HEK293T (cell line): ENCODE results near the gene COX18.

Experiments
- CTCF ChIA-PET: fragments of 350-600 bp; formaldehyde crosslinking; extraction: SDS; loops from one replicate; lab custom pipeline; 2021; ENCODE audit warnings: antibody characterized with exemption, inconsistent platforms; lab: Yijun Ruan, JAX
- POLR2A ChIA-PET: fragments of 350-600 bp; formaldehyde crosslinking; extraction: SDS; loops from one replicate; lab custom pipeline; 2020; ENCODE audit warnings: antibody characterized with exemption, inconsistent platforms; lab: Yijun Ruan, JAX
- DNase-seq: peaks from one replicate; pipeline ENCODE4 v3.0.0; 2012; ENCODE audit warnings: mixed read lengths; ENCODE audit errors: extremely low spot score
- ARNT ChIP-seq: fragments of 450-650 bp; IDR thresholded peaks from 2 replicates; pipeline ENCODE4 v1.6.1; 2017; ENCODE audit warnings: mild to moderate bottlenecking
- BHLHE40 ChIP-seq: fragments of 450-650 bp; IDR thresholded peaks from 2 replicates; pipeline ENCODE4 v1.6.1; 2016; ENCODE audit warnings: mild to moderate bottlenecking, moderate library complexity, borderline replicate concordance
- CTBP1 ChIP-seq: fragments of 450-650 bp; IDR thresholded peaks from 2 replicates; pipeline ENCODE4 v1.6.1; 2016; ENCODE audit warnings: borderline replicate concordance
- ELF4 ChIP-seq: fragments of 450-650 bp; IDR thresholded peaks from 2 replicates; pipeline ENCODE4 v1.6.1; 2017; ENCODE audit warnings: antibody characterized with exemption
- FOXA1 ChIP-seq: fragments of 450-650 bp; IDR thresholded peaks from 2 replicates; pipeline ENCODE4 v1.6.1; 2016; ENCODE audit warnings: mild to moderate bottlenecking
- FOXK2 ChIP-seq: fragments of 450-650 bp; IDR thresholded peaks from 2 replicates; pipeline ENCODE4 v1.6.1; 2016; ENCODE audit warnings: mild to moderate bottlenecking
- FOXM1 ChIP-seq: fragments of 450-650 bp; IDR thresholded peaks from 2 replicates; pipeline ENCODE4 v1.6.1; 2017; ENCODE audit warnings: mild to moderate bottlenecking, borderline replicate concordance
- HDGF ChIP-seq: fragments of 450-650 bp; IDR thresholded peaks from 2 replicates; pipeline ENCODE4 v1.6.1; 2017; ENCODE audit warnings: antibody characterized with exemption, borderline replicate concordance
- L3MBTL2 ChIP-seq: fragments of 450-650 bp; conservative IDR thresholded peaks from 2 replicates; pipeline ENCODE4 v1.6.1; 2016; ENCODE audit warnings: mild to moderate bottlenecking
- LEF1 ChIP-seq: fragments of 450-650 bp; IDR thresholded peaks from 2 replicates; pipeline ENCODE4 v1.6.1; 2017; ENCODE audit warnings: mild to moderate bottlenecking, borderline replicate concordance
- NFRKB ChIP-seq: fragments of 450-650 bp; IDR thresholded peaks from 2 replicates; pipeline ENCODE4 v1.6.1; 2016; ENCODE audit warnings: mild to moderate bottlenecking, moderate library complexity
- PKNOX1 ChIP-seq: fragments of 450-650 bp; IDR thresholded peaks from 2 replicates; pipeline ENCODE4 v1.6.1; 2016
- SP1 ChIP-seq: fragments of 450-650 bp; IDR thresholded peaks from 2 replicates; pipeline ENCODE4 v1.6.1; 2017
- SUZ12 ChIP-seq: fragments of 450-650 bp; IDR thresholded peaks from 2 replicates; pipeline ENCODE4 v1.6.1; 2016; ENCODE audit warnings: mild to moderate bottlenecking
- TARDBP ChIP-seq: fragments of 450-650 bp; IDR thresholded peaks from 2 replicates; pipeline ENCODE4 v1.6.1; 2016
- ZNF384 ChIP-seq: fragments of 450-650 bp; IDR thresholded peaks from 2 replicates; pipeline ENCODE4 v1.6.1; 2016

Gene COX18

GRCh38 chr4:73013310-73013709 is 56.2 kb downstream of the COX18 start:
- POLR2A ChIA-PET: no interaction called here
- CTCF ChIA-PET: no interaction called here

GRCh38 chr4:73012673-73013072 is 56.8 kb downstream of the COX18 start:
- TF ChIP-seq BHLHE40 (no peak), L3MBTL2 (no peak), LEF1 (no peak), PKNOX1 (no peak), SUZ12 (no peak), SP1 (no peak), FOXK2 (no peak), CTBP1 (no peak), FOXM1 (no peak), FOXA1 (no peak), ARNT (no peak), HDGF (no peak), ELF4 (no peak), TARDBP (no peak), ZNF384 (no peak), NFRKB (no peak)
- CTCF ChIA-PET: no interaction called here
- POLR2A ChIA-PET: no interaction called here
- no peak for DNase-seq

More at GRCh38 chr4:73013310-73013709, 56.2 kb downstream of the COX18 start:
- TF ChIP-seq BHLHE40: no peak
- no peak for TF ChIP-seq ARNT
- TF ChIP-seq SP1: no peak
- TF ChIP-seq ZNF384: no peak
- TF ChIP-seq CTBP1: no peak
- no peak for TF ChIP-seq ELF4
- TF ChIP-seq NFRKB: no peak
- no peak for DNase-seq

GRCh38 chr4:73011629-73011985 is 57.9 kb downstream of the COX18 start:
- no peak for TF ChIP-seq NFRKB
- no peak for TF ChIP-seq BHLHE40
- DNase-seq: no peak
- ChIA-PET POLR2A (no interaction called here), CTCF (no interaction called here)

GRCh38 chr4:73010789-73011628 is 58.5 kb downstream of the COX18 start:
- ChIA-PET POLR2A (no interaction called here), CTCF (no interaction called here)
- DNase-seq: no peak
- no peak for TF ChIP-seq TARDBP
- TF ChIP-seq FOXM1: no peak
- no peak for TF ChIP-seq L3MBTL2
- no peak for TF ChIP-seq LEF1
- TF ChIP-seq HDGF: no peak
- TF ChIP-seq SUZ12: no peak
- no peak for TF ChIP-seq FOXK2
- no peak for TF ChIP-seq ELF4
- no peak for TF ChIP-seq SP1
- no peak for TF ChIP-seq CTBP1
- no peak for TF ChIP-seq ARNT
- no peak for TF ChIP-seq NFRKB
- no peak for TF ChIP-seq ZNF384
- TF ChIP-seq FOXA1: no peak
- TF ChIP-seq PKNOX1: no peak

GRCh38 chr4:73007526-73008100 is 61.9 kb downstream of the COX18 start:
- ChIA-PET CTCF (no interaction called here), POLR2A (no interaction called here)
- TF ChIP-seq CTBP1 (no peak), NFRKB (no peak), FOXK2 (no peak), PKNOX1 (no peak), BHLHE40 (no peak), FOXA1 (no peak), SP1 (no peak), ZNF384 (no peak), ELF4 (no peak), TARDBP (no peak), LEF1 (no peak), ARNT (no peak)
- DNase-seq: no peak

GRCh38 chr4:73006286-73006990 is 63.1 kb downstream of the COX18 start:
- TF ChIP-seq BHLHE40: no peak
- TF ChIP-seq L3MBTL2: no peak
- no peak for TF ChIP-seq NFRKB
- no peak for TF ChIP-seq CTBP1
- TF ChIP-seq ZNF384: no peak
- no peak for TF ChIP-seq LEF1
- TF ChIP-seq PKNOX1: no peak
- TF ChIP-seq ARNT: no peak
- no peak for TF ChIP-seq SP1
- no peak for TF ChIP-seq SUZ12
- no peak for TF ChIP-seq FOXM1
- TF ChIP-seq TARDBP: no peak
- TF ChIP-seq ELF4: no peak
- TF ChIP-seq FOXA1: no peak
- TF ChIP-seq FOXK2: no peak
- TF ChIP-seq HDGF: no peak
- CTCF ChIA-PET: no interaction called here
- no peak for DNase-seq
- POLR2A ChIA-PET: no interaction called here
